NCI-H1694 (cell line): ENCODE results near the gene HNRNPAB.
"Not testable (repeated sequence)": the region's sequence is repeated elsewhere in the genome, so short reads cannot be mapped to it uniquely, and the experiment has no call there.

ENCODE experiments used
- DNase-seq: peaks from one replicate; lab custom pipeline; 2025; lab: John Stamatoyannopoulos, UW

The HNRNPAB gene

GRCh38 chr5:178196986-178197385 lies 7.3 kb upstream of the HNRNPAB start:
- no peak for DNase-seq

- DNase-seq: not testable (repeated sequence)
Observed at GRCh38 chr5:178198151-178198550, 6.2 kb upstream of the HNRNPAB start.

- DNase-seq: no peak
Observed at GRCh38 chr5:178198706-178199105, 5.6 kb upstream of the HNRNPAB start.

- peak; percentile 29 for DNase-seq
Observed at GRCh38 chr5:178199581-178200434, 4.5 kb upstream of the HNRNPAB start.

- DNase-seq: no peak
Observed at GRCh38 chr5:178201221-178201926, 3.0 kb upstream of the HNRNPAB start.

- DNase-seq: no peak
Observed at GRCh38 chr5:178201927-178202235, 2.5 kb upstream of the HNRNPAB start.

DNA sequence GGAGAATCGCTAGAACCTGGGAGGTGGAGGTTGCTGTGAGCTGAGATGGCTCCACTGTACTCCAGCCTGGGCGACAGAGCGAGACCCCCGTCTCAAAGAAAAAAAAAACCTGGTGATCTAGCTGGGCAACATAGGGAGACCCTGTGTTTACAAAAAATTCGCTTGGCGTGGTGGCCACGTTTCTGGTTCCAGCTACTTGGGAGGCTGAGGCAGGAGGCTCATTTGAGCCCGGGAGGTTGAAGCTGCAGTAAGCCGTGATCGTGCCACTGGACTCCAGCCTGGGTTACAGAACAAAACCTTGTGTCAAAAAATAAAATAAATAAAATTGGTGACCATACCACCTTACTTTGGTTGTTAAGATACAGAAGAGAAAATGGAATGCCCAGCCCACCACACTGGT lies 1.8 kb upstream of the HNRNPAB start:
- DNase-seq: no peak

DNA sequence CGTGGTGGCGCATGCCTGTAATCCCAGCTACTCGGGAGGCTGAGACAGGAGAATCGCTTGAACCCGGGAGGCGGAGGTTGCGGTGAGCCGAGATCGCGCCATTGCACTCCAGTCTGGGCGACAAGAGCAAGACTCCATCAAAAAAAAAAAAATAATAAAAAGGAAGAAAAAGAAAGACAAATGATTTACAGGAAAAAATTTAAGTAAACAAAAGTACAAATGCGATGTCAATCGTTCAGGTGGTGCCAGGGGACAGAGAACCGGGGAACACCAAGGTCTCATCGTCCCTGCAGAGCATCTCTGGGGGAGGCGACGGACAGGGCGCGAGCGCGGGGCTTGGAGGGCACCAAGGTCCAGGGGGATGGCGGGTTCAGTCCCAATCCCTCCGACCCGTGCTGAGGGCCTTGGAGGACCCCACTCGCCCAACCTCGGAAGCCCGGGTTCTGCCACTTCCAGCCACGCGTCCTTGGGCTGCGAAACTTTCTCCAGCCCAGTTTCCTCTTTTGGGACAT lies 607 bp upstream of the HNRNPAB start:
- DNase-seq: no peak

GRCh38 chr5:178204935-178205748 lies 809 bp downstream of the HNRNPAB start:
- no peak for DNase-seq

DNA sequence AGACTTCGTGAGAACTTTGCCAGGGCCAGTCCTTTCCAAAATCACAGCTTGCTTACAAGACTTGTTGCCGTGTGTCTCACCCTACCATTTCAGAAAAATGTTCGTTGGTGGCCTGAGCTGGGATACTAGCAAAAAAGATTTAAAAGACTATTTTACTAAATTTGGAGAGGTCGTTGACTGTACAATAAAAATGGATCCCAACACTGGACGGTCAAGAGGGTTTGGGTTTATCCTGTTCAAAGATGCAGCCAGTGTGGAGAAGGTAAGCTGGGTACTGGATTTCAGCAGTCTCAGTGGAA lies 1.4 kb downstream of the HNRNPAB start:
- no peak for DNase-seq

DNA sequence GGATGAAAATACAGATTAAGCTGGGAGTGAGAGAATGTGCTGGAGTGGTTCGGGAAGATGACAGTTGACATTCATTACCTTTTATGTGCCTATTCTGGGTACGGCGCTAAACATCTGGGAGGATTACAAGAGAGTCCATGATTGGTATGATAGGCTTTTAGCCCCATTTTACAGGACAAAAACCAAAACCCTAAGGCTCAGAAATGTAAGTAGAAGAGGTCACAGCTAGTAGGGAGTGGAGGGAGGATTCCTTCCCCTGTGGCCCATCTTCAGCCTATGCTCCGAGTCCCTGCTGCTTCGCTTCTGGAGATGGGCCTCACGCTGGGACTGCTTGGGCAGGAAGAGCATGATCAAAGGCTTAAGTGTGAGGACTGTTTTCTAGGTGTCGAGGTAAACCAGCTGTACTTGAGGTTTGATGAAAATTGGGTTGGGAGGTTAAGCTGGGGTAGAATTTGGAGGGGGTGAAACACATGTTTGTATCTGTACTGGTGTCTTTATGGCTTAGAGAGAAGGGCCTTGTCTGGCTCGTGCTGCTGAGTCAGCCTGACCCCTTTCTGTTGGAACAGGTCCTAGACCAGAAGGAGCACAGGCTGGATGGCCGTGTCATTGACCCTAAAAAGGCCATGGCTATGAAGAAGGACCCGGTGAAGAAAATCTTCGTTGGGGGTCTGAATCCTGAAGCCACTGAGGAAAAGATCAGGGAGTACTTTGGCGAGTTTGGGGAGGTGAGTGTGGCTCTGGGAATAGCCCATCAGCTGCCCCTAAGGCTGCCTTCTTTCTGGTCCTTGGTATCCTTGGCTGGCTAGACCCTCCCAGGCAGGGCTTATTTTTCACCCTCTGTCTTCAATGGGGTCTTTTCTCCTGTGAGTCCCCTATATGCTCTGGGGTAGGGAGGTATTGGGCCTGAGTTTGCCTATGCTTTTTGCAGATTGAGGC lies 2.1 kb downstream of the HNRNPAB start:
- no peak for DNase-seq

GRCh38 chr5:178207183-178207916 lies 3.0 kb downstream of the HNRNPAB start:
- no peak for DNase-seq

GRCh38 chr5:178207917-178208280 lies 3.6 kb downstream of the HNRNPAB start:
- DNase-seq: no peak

GRCh38 chr5:178208540-178209227 lies 4.4 kb downstream of the HNRNPAB start:
- DNase-seq: no peak

GRCh38 chr5:178209334-178210072 lies 5.2 kb downstream of the HNRNPAB start:
- DNase-seq: no peak

GRCh38 chr5:178210073-178210535 lies 5.8 kb downstream of the HNRNPAB start:
- no peak for DNase-seq

GRCh38 chr5:178210686-178211085 lies 6.4 kb downstream of the HNRNPAB start:
- no peak for DNase-seq

GRCh38 chr5:178211095-178212048 lies 7.0 kb downstream of the HNRNPAB start:
- no peak for DNase-seq
